Measurements from ENCODE around the gene PRKD3.

Gene PRKD3

GRCh38 chr2:37333256-37333655, 8.6 kb upstream of the PRKD3 start:
- no peak overlapping the region for H3K4me3 ChIP-seq (ENCODE audit: low read depth, low read length)
- no peak for TF ChIP-seq CTCF (IDR thresholded peaks at IDR 0.05; ENCODE audit: borderline replicate concordance, insufficient read depth, low read depth, low read length)

GRCh38 chr2:37332560-37332959, 7.9 kb upstream of the PRKD3 start:
- TF ChIP-seq CTCF (IDR thresholded peaks at IDR 0.05; ENCODE audit: borderline replicate concordance, insufficient read depth, low read depth, low read length), result no peak
- H3K4me3 ChIP-seq (ENCODE audit: low read depth, low read length), result no peak overlapping the region

GRCh38 chr2:37330681-37331080, 6.0 kb upstream of the PRKD3 start:
- no peak for TF ChIP-seq CTCF (IDR thresholded peaks at IDR 0.05; ENCODE audit: borderline replicate concordance, insufficient read depth, low read depth, low read length)
- no peak overlapping the region for H3K4me3 ChIP-seq (ENCODE audit: low read depth, low read length)

- no peak overlapping the region for H3K4me3 ChIP-seq (ENCODE audit: low read depth, low read length)
- TF ChIP-seq CTCF (IDR thresholded peaks at IDR 0.05; ENCODE audit: borderline replicate concordance, insufficient read depth, low read depth, low read length), result no peak
Measured at GRCh38 chr2:37326866-37327634, 2.4 kb upstream of the PRKD3 start.

GRCh38 chr2:37326285-37326684, 1.7 kb upstream of the PRKD3 start:
- TF ChIP-seq CTCF (IDR thresholded peaks at IDR 0.05; ENCODE audit: borderline replicate concordance, insufficient read depth, low read depth, low read length), result no peak
- H3K4me3 ChIP-seq (ENCODE audit: low read depth, low read length), result no peak overlapping the region

- no peak for TF ChIP-seq CTCF (IDR thresholded peaks at IDR 0.05; ENCODE audit: borderline replicate concordance, insufficient read depth, low read depth, low read length)
- no peak overlapping the region for H3K4me3 ChIP-seq (ENCODE audit: low read depth, low read length)
Measured at GRCh38 chr2:37325625-37326071, 1.0 kb upstream of the PRKD3 start.

- no peak for TF ChIP-seq CTCF (IDR thresholded peaks at IDR 0.05; ENCODE audit: borderline replicate concordance, insufficient read depth, low read depth, low read length)
- peak overlapping the region; percentile 84 for H3K4me3 ChIP-seq (ENCODE audit: low read depth, low read length)
Measured at GRCh38 chr2:37324536-37324785, 172 bp downstream of the PRKD3 start.
